ENCODE data around the gene DCLK1.

- TF ChIP-seq, protein P1, sequence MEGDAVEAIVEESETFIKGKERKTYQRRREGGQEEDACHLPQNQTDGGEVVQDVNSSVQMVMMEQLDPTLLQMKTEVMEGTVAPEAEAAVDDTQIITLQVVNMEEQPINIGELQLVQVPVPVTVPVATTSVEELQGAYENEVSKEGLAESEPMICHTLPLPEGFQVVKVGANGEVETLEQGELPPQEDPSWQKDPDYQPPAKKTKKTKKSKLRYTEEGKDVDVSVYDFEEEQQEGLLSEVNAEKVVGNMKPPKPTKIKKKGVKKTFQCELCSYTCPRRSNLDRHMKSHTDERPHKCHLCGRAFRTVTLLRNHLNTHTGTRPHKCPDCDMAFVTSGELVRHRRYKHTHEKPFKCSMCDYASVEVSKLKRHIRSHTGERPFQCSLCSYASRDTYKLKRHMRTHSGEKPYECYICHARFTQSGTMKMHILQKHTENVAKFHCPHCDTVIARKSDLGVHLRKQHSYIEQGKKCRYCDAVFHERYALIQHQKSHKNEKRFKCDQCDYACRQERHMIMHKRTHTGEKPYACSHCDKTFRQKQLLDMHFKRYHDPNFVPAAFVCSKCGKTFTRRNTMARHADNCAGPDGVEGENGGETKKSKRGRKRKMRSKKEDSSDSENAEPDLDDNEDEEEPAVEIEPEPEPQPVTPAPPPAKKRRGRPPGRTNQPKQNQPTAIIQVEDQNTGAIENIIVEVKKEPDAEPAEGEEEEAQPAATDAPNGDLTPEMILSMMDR (IDR thresholded peaks at IDR 0.05): no peak
- TF ChIP-seq POLR2A (IDR thresholded peaks at IDR 0.05): no peak
Measured at GRCh38 chr13:36068566-36068965, 62.6 kb downstream of the DCLK1 start.

All from lower leg skin (tissue), 3 donors.